HG03432 (cell line): ENCODE data around the gene PPP6C.
A peak's percentile ranks its signal among the peaks of the same experiment; 100 is the strongest.
"Not testable (repeated sequence)": the region's sequence is repeated elsewhere in the genome, so short reads cannot be mapped to it uniquely, and the experiment has no call there.

ENCODE experiments used
- ATAC-seq: cut with Tn5 transposase; IDR thresholded peaks from one replicate; pipeline ENCODE4 v1.9.1; 2021; ENCODE audit warnings: mild to moderate bottlenecking, moderate library complexity; ENCODE audit not compliant: unreplicated experiment

PPP6C gene

GRCh38 chr9:125142560-125143376 is 46.8 kb downstream of the PPP6C start:
- peak; percentile 40 for ATAC-seq

- no peak for ATAC-seq
Measured at GRCh38 chr9:125141751-125142150, 47.9 kb downstream of the PPP6C start.

- ATAC-seq: no peak
Measured at GRCh38 chr9:125141251-125141650, 48.4 kb downstream of the PPP6C start.

GRCh38 chr9:125140576-125140975 is 49.0 kb downstream of the PPP6C start:
- ATAC-seq: no peak

- no peak for ATAC-seq
Measured at GRCh38 chr9:125137200-125137599, 52.4 kb downstream of the PPP6C start.

GRCh38 chr9:125134976-125135375 is 54.6 kb downstream of the PPP6C start:
- ATAC-seq: no peak

GRCh38 chr9:125133403-125134329 is 55.9 kb downstream of the PPP6C start:
- ATAC-seq: no peak

- ATAC-seq: no peak
Measured at GRCh38 chr9:125131778-125132177, 57.8 kb downstream of the PPP6C start.

GRCh38 chr9:125126019-125126746 is 63.4 kb downstream of the PPP6C start:
- ATAC-seq: peak; percentile 93

GRCh38 chr9:125125523-125125922 is 64.1 kb downstream of the PPP6C start:
- ATAC-seq: no peak

- ATAC-seq: no peak
Measured at GRCh38 chr9:125121146-125121545, 68.5 kb downstream of the PPP6C start.

- no peak for ATAC-seq
Measured at GRCh38 chr9:125119643-125120286, 69.8 kb downstream of the PPP6C start.

- not testable (repeated sequence) for ATAC-seq
Measured at GRCh38 chr9:125118696-125119095, 70.9 kb downstream of the PPP6C start.

- not testable (repeated sequence) for ATAC-seq
Measured at GRCh38 chr9:125114503-125114902, 75.1 kb downstream of the PPP6C start.

GRCh38 chr9:125110464-125110863 is 79.1 kb downstream of the PPP6C start:
- ATAC-seq: no peak

- ATAC-seq: not testable (repeated sequence)
Measured at GRCh38 chr9:125108541-125108940, 81.1 kb downstream of the PPP6C start.

- no peak for ATAC-seq
Measured at GRCh38 chr9:125106285-125106893, 83.2 kb downstream of the PPP6C start.

- no peak for ATAC-seq
Measured at GRCh38 chr9:125103770-125104460, 85.7 kb downstream of the PPP6C start.

- ATAC-seq: no peak
Measured at GRCh38 chr9:125103021-125103420, 86.6 kb downstream of the PPP6C start.

- ATAC-seq: no peak
Measured at GRCh38 chr9:125100822-125101221, 88.8 kb downstream of the PPP6C start.
